ENCODE measurements around the gene HSPB9. TPM values are rescaled to one million over a fixed set of nuclear protein-coding genes. Genes with fewer than 3 reads are reported as not detected.

HSPB9 gene
- total and polyA plus RNA-seq, 7 experiments from 2014 or later: 0.10 to 0.16 (median 0.12) TPM; not detected in 4

Other genes starting within 250 kb of the HSPB9 start
- 100 to 1,000 TPM in 1 of 5 experiments, 10 to 100 TPM in 4; 59.2 to 154 (median 70.8) TPM for gene ACLY, start 203.9 kb upstream of the HSPB9 start, total RNA-seq
- 10 to 100 TPM; 42.7 to 51.9 TPM for gene ACLY, start 203.9 kb upstream of the HSPB9 start, polyA plus RNA-seq
- gene ODAD4, start 192.2 kb upstream of the HSPB9 start, total RNA-seq: 1 to 10 TPM in 3 of 5 experiments, under 1 TPM in 1, not detected in 1; 0.16 to 4.1 (median 1.6) TPM
- under 1 TPM; 0.10 to 0.40 TPM for gene ODAD4, start 192.2 kb upstream of the HSPB9 start, polyA plus RNA-seq
- gene CNP, start 156.0 kb upstream of the HSPB9 start, total RNA-seq: 10 to 100 TPM; 29.6 to 86.3 (median 32.5) TPM
- gene CNP, start 156.0 kb upstream of the HSPB9 start, polyA plus RNA-seq: 10 to 100 TPM; 32.3 to 34.2 TPM
- gene DNAJC7, start 105.4 kb upstream of the HSPB9 start, total RNA-seq: 100 to 1,000 TPM in 4 of 5 experiments, 10 to 100 TPM in 1; 99.4 to 145 (median 109) TPM
- gene DNAJC7, start 105.4 kb upstream of the HSPB9 start, polyA plus RNA-seq: 10 to 100 TPM; 65.4 to 77.7 TPM
- gene NKIRAS2, start 102.7 kb upstream of the HSPB9 start, total RNA-seq: 10 to 100 TPM; 14.3 to 24.0 (median 20.4) TPM
- gene NKIRAS2, start 102.7 kb upstream of the HSPB9 start, polyA plus RNA-seq: 10 to 100 TPM; 24.6 to 30.5 TPM
- gene C17orf113, start 72.2 kb upstream of the HSPB9 start, total RNA-seq: 1 to 10 TPM in 1 of 5 experiments, under 1 TPM in 4; 0.10 to 1.0 (median 0.67) TPM
- gene C17orf113, start 72.2 kb upstream of the HSPB9 start, polyA plus RNA-seq: under 1 TPM; 0.14 to 0.28 TPM
- under 1 TPM in 4 of 5 experiments, not detected in 1; 0.15 to 0.45 (median 0.23) TPM for gene ZNF385C, start 24.3 kb upstream of the HSPB9 start, total RNA-seq
- gene ZNF385C, start 24.3 kb upstream of the HSPB9 start, polyA plus RNA-seq: not detected
- gene DHX58, start 10.1 kb upstream of the HSPB9 start, total RNA-seq: 10 to 100 TPM; 36.0 to 80.5 (median 53.5) TPM
- 10 to 100 TPM; 10.1 to 24.7 TPM for gene DHX58, start 10.1 kb upstream of the HSPB9 start, polyA plus RNA-seq
- gene KAT2A, start 1.4 kb upstream of the HSPB9 start, total RNA-seq: 10 to 100 TPM; 39.6 to 71.1 (median 49.1) TPM
- 10 to 100 TPM in 1 of 2 donors, 1 to 10 TPM in 1; 6.6 to 12.0 TPM for gene KAT2A, start 1.4 kb upstream of the HSPB9 start, polyA plus RNA-seq
- gene RAB5C, start 32.2 kb downstream of the HSPB9 start, total RNA-seq: 10 to 100 TPM; 72.0 to 95.2 (median 75.4) TPM
- gene RAB5C, start 32.2 kb downstream of the HSPB9 start, polyA plus RNA-seq: 10 to 100 TPM; 56.6 to 63.2 TPM
- gene KCNH4, start 58.3 kb downstream of the HSPB9 start, total RNA-seq: under 1 TPM in 3 of 5 experiments, not detected in 2; 0.12 to 0.24 (median 0.16) TPM
- under 1 TPM in 1 of 2 donors, not detected in 1; 0.07 TPM for gene KCNH4, start 58.3 kb downstream of the HSPB9 start, polyA plus RNA-seq
- gene HCRT, start 62.6 kb downstream of the HSPB9 start, total RNA-seq: not detected
- not detected for gene HCRT, start 62.6 kb downstream of the HSPB9 start, polyA plus RNA-seq
- gene GHDC, start 71.7 kb downstream of the HSPB9 start, total RNA-seq: 10 to 100 TPM; 15.5 to 29.8 (median 19.9) TPM
- 10 to 100 TPM; 15.2 to 17.4 TPM for gene GHDC, start 71.7 kb downstream of the HSPB9 start, polyA plus RNA-seq
- gene STAT5B, start 153.6 kb downstream of the HSPB9 start, total RNA-seq: 100 to 1,000 TPM; 143 to 192 (median 183) TPM
- 100 to 1,000 TPM in 1 of 2 donors, 10 to 100 TPM in 1; 98.0 to 135 TPM for gene STAT5B, start 153.6 kb downstream of the HSPB9 start, polyA plus RNA-seq
- 100 to 1,000 TPM; 111 to 162 (median 150) TPM for gene STAT5A, start 165.7 kb downstream of the HSPB9 start, total RNA-seq
- gene STAT5A, start 165.7 kb downstream of the HSPB9 start, polyA plus RNA-seq: 100 to 1,000 TPM in 1 of 2 donors, 10 to 100 TPM in 1; 72.8 to 150 TPM

Measured in naive thymus-derived CD4-positive, alpha-beta T cell (primary cell).